ENCODE measurements around the gene MTA3.

The MTA3 gene

GRCh38 chr2:42787424-42787787 lies 219.0 kb downstream of the MTA3 start:
- DNase-seq (ENCODE audit: low spot score): no peak

GRCh38 chr2:42787788-42788477 lies 219.5 kb downstream of the MTA3 start:
- DNase-seq (ENCODE audit: low spot score): no peak

GRCh38 chr2:42788478-42788793 lies 220.0 kb downstream of the MTA3 start:
- no peak for DNase-seq (ENCODE audit: low spot score)

DNA sequence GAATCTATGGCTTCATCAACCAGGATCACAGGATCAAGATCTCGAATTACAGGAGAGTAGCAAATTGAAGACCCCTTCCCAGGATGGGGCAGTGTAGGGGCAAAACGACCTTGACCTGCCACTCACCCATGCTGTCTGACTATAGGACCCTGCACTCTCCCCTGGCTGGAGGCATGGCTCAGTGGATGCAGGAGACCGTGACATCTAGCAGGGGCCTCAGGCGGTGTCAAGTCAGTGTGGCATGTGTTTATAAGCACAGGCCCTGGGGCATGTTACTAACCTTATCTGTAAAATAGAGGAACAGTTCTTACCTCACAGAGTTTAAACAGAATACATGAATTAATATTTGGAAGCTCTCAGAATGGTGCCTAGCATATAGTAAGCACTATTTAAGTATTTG lies 220.4 kb downstream of the MTA3 start:
- DNase-seq (ENCODE audit: low spot score): no peak

GRCh38 chr2:42789751-42790150 lies 221.3 kb downstream of the MTA3 start:
- no peak for DNase-seq (ENCODE audit: low spot score)

GRCh38 chr2:42791606-42792005 lies 223.2 kb downstream of the MTA3 start:
- no peak for DNase-seq (ENCODE audit: low spot score)

DNA sequence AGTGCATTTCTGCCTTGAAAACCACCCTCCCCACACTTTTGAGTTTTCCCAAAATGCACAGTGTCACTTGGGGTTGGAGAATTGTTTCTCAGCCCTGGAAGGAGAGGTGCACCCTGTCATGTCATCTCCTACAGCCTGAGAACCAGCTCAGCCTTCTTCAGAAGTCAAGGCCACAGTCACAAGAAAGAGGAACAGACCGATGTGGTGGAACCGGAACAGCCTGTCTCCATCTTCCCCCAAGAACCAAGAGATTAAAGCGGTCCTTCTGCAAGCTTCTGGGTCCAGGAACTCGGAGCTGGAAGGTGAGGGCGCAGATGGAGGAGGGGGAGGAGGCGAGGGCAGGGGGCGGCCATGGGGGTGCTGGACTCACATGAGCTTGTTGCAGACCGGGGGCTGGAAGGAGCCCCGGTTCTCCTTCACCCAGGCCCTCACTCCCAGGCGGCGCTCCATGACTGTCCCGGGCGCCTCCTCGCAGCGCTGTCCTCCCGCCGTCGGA lies 223.7 kb downstream of the MTA3 start:
- peak; percentile 29 for DNase-seq (ENCODE audit: low spot score)

GRCh38 chr2:42792583-42793333 lies 224.3 kb downstream of the MTA3 start, which contains the start of gene HAAO:
HAAO (minus strand) TSS chr2:42792583; CDS start chr2:42792536, 47 bp downstream.
- no peak for DNase-seq (ENCODE audit: low spot score)

- DNase-seq (ENCODE audit: low spot score): no peak
These were observed 225.2 kb downstream of the MTA3 start for GRCh38 chr2:42793334-42794270.

GRCh38 chr2:42794271-42795046 lies 226.0 kb downstream of the MTA3 start:
- DNase-seq (ENCODE audit: low spot score): no peak

DNA sequence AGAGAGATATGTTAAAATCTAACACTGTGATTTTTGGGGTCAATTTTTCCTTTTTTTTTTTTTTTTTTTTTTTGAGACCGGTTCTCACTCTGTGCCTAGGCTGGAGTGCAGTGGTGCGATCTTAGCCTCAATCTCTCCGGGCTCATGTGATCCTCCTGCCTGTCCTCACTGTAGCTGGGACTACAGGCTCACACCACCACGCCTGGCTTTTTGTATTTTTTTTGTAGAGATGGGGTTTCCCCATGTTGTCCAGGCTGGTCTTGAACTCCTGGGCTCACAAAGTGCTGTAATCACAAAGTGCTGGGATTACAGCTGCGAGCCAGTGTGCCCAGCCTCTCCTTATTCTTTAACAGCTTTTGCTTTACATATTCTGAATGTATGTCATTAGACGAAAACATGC lies 226.8 kb downstream of the MTA3 start:
- no peak for DNase-seq (ENCODE audit: low spot score)

DNA sequence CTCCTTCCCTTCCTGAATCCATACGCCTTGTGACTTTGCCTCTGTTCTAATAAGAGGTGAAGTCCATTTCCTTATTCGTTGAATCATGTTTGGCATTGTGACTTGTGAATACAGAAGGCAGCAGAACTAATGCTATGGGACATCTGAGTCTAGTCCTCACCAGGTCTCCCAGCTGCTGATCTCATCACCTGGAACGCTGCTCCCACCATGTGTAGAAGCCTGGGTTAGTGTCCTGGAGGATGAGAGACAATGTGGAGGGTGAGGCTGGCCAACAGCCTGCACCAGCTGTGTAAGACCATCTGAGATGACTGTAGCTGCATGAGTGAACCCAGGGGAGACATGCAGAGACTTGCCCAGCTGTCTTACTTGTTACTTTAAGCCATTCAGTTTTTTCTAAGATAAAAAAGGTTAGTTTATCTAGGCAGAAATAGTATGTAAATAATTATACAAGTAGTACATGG lies 227.4 kb downstream of the MTA3 start:
- DNase-seq (ENCODE audit: low spot score): no peak

DNA sequence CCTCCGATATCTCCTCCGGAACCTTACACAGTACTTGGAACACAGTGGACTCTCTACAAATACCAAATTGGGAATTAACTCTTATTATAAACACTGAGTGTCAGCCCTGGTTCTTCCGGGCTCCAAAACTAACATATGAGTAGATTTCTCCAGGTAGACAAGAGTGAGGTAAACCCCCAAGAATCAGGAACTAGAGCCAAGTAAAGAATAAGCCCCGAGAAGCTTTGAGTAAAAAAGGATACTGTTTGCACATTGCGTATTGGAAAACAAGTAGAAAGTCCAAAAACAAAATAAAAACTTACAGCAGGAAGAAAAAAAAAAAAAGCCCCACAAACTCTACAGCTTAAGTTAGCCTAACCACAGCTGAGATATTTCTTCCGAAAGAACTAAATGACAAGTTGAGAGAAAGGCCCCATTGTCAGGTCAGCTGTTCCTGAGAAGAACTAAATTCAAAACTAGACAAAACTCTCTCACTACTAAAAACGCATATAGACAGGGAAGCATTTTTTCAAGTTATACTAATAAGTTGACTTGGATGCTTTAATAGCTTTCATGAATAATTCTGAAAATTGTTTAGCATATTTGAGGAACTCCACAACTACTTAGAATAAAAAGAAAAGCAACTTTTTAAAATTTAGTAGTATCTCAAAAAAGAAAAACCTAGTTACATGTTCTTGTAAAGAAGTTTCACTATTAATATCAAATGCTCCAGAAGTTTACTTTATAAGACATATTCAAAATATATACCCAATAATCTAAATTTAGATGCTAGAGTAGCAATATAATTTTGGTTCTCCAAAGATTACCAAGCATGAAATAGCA lies 228.2 kb downstream of the MTA3 start:
- no peak for DNase-seq (ENCODE audit: low spot score)

DNA sequence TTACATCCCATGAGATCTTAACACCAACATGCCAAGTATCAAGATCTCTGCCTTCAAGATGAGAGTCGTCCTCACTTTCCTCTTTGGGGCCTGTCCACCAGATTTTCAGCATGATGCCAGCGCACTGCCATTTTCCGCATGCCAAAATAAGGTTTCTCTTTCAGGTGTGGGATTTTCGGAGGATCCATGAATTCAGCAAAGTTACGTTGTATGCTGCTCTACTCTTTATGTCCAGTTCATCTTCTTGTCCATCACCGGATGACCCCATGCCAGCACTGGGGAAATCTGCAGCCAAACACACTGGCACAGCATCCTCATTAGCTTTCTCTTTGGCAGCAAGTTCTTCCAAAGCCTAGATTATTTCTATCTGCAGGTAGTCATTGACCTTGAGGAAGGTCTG lies 228.8 kb downstream of the MTA3 start:
- DNase-seq (ENCODE audit: low spot score): no peak

- DNase-seq (ENCODE audit: low spot score): no peak
These were observed 231.4 kb downstream of the MTA3 start for GRCh38 chr2:42799881-42800280.

- no peak for DNase-seq (ENCODE audit: low spot score)
These were observed 232.1 kb downstream of the MTA3 start for GRCh38 chr2:42800461-42800962.

- no peak for DNase-seq (ENCODE audit: low spot score)
These were observed 232.5 kb downstream of the MTA3 start for GRCh38 chr2:42800981-42801380.

DNA sequence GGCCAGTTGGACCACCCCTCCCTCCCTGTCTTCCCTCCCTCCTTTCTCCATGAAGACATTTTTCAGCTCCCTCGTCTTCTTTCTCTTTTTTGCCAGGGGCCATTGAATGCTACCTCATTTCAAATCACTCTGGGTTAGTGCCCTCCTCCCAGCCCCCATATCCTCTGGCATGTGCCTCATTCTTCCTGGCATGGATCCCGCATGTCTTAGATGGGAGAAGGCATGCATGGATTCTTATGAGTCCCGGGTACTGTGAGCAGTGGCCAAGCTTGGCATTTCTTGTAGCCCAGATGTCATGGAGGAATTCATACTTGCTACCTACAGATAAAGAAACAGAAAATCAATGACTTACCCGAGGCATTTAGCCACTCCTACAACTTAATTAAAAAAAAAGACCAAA lies 232.9 kb downstream of the MTA3 start:
- DNase-seq (ENCODE audit: low spot score): no peak

DNA sequence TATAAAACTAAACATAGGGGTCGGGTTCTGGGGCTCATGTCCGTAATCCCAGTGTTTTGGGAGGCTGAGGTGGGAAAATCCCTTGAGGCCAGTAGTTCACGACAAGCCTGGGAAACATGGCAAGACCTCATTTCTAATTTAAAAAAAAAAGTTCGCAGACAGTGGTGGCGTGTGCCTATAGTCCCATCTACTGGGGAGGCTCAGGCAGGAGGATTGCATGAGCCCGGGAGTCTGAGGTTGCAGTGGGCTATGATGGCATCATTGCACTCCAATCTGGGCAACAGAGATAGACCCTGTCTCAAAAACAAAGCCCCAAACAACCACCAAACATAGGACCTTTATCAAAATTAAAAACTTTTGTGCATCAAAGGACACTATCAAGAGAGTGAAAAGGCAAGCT lies 233.7 kb downstream of the MTA3 start:
- DNase-seq (ENCODE audit: low spot score): no peak

GRCh38 chr2:42804338-42804737 lies 235.9 kb downstream of the MTA3 start:
- no peak for DNase-seq (ENCODE audit: low spot score)

DNA sequence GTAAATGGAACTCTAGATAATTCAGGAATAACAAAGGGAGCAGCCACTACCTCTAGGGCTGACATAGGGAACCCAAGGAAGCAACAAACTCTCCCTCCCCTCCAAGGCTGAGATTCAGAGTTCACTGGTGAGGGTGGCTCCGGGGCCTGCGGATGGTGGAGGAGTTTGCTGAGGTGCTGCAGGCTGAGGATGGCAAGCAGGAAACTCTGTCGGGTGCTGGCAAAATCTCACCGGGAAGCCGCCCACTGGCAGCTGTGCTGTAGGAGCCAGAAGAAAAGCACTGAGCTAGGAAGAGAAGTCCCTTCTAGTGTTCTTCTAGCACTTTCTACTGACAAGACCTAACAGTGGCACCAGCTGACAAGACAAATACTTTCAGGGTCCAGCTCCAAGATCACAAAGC lies 236.5 kb downstream of the MTA3 start:
- DNase-seq (ENCODE audit: low spot score): no peak

Data from pons (tissue), 1 donor.